ENCODE data around the gene MICAL3. TPM values are rescaled to one million over a fixed set of nuclear protein-coding genes. Genes with fewer than 3 reads are reported as not detected.
"Not testable (repeated sequence)": the region's sequence is repeated elsewhere in the genome, so short reads cannot be mapped to it uniquely, and the experiment has no call there.

MICAL3 gene
- total and polyA plus RNA-seq, 9 donors, result 17.5 to 106 (median 81.3) TPM

DNA sequence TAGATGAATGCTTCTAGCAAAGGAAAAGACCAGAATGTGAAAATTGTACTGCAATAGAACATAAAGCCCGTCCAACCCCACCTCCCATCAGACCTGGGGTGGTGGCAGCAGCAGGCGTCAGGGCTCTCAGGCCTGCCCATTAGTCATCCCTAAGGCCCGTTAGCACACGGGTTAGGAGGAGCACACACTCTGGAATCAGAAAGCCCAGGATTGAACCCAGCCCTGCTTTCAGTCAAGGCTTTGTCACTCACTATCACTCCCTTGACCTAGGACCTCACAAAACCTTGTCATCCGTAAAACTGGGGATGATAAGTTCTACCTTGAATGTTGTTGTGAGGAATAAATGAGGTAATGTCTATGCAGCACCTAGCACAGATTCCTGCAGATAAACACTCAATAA lies 26.9 kb downstream of the MICAL3 start:
- no peak overlapping the region for H3K27ac ChIP-seq
- no peaks in the 10 kb centered on the region for H3K27me3 ChIP-seq
- peaks cover 7% of the 10 kb centered on the region for H3K4me1 ChIP-seq (ENCODE audit: insufficient read depth)
- no peaks in the 10 kb centered on the region for H3K36me3 ChIP-seq
- intact Hi-C loops (cut with DNase I), result loop anchor here in 2 of 4 donors (5.0 to 10.0 kb wide), 2 partner anchors 75 to 77 kb away; partner anchors contain the start of gene PEX26 (in 1 of the 2)
- H3K9me3 ChIP-seq, result no peaks in the 10 kb centered on the region
- WGBS, 3 donors, result 78 to 88% (median 80%) methylated on average over 5 of the region's 5 CpGs
- H3K4me3 ChIP-seq, result no peak overlapping the region
- DNase-seq, result no peak
- no peak for TF ChIP-seq EP300 (IDR thresholded peaks at IDR 0.05)
- TF ChIP-seq, protein P1, sequence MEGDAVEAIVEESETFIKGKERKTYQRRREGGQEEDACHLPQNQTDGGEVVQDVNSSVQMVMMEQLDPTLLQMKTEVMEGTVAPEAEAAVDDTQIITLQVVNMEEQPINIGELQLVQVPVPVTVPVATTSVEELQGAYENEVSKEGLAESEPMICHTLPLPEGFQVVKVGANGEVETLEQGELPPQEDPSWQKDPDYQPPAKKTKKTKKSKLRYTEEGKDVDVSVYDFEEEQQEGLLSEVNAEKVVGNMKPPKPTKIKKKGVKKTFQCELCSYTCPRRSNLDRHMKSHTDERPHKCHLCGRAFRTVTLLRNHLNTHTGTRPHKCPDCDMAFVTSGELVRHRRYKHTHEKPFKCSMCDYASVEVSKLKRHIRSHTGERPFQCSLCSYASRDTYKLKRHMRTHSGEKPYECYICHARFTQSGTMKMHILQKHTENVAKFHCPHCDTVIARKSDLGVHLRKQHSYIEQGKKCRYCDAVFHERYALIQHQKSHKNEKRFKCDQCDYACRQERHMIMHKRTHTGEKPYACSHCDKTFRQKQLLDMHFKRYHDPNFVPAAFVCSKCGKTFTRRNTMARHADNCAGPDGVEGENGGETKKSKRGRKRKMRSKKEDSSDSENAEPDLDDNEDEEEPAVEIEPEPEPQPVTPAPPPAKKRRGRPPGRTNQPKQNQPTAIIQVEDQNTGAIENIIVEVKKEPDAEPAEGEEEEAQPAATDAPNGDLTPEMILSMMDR (IDR thresholded peaks at IDR 0.05), result no peak

DNA sequence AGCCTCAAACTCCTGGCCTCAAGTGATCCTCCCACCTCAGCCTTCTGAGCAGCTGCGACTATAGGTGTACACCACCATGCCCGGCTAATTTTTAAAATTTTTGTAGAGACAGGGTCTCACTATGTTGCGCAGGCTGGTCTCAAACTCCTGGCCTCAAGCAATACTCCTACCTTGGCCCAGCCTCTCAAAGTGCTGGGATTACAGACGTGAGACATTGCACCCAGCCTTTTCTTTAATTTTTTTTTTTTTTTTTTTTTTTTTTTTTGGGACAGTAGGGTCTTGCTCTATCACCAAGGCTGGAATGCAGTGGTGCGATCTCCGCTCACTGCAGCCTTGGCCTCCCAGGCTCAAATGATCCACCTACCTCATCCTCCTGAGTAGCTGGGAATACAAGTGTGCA lies 29.1 kb downstream of the MICAL3 start:
- not testable (repeated sequence) for DNase-seq; H3K36me3 ChIP-seq; H3K4me3 ChIP-seq; H3K9me3 ChIP-seq; H3K27ac ChIP-seq; H3K27me3 ChIP-seq; H3K4me1 ChIP-seq (ENCODE audit: insufficient read depth)
- intact Hi-C loops (cut with DNase I), result loop anchor here in 2 of 4 donors (5.0 to 10.0 kb wide), 2 partner anchors 73 to 80 kb away; partner anchors contain the start of gene PEX26 (in 1 of the 2)
- WGBS, 3 donors, result 92 to 95% (median 93%) methylated on average over 6 of the region's 6 CpGs

DNA sequence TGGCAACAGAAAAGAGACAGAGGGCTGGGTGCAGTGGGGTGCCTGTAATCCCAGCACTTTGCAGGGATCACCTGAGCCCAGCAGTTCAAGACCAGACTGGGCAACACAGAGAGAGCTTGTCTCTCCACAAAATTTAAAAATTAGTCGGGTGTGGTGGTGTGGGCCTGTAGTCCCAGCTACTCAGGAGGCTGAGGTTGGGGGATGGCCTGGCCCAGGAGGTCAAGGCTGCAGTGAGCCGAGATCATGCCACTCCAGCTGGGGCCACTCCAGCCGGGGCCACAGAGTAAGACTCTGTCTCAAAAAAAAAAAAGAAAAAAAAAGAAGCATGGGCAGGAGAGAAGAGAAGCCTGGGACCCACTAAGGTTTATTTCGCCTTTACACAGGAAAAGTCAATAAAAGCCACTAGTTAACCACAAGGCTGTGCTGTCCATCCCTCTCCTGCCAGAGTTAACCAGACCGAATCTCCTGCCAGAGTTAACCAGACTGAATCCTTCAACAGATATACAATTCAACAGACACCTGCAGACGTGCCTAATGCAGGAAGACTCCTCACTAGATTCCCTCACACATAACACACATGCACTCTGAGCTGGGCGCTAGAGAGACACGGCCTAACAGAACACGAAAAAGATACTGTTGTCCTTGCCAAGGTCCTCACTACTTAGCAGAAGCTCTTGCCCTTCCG lies 29.8 kb downstream of the MICAL3 start:
- no peaks in the 10 kb centered on the region for H3K27me3 ChIP-seq
- intact Hi-C loops (cut with DNase I), result loop anchor here in 2 of 4 donors (5.0 to 10.0 kb wide), 2 partner anchors 72 to 80 kb away; partner anchors contain the start of gene PEX26 (in 1 of the 2)
- TF ChIP-seq POLR2A (IDR thresholded peaks at IDR 0.05), result no peak
- no peak for TF ChIP-seq EP300 (IDR thresholded peaks at IDR 0.05)
- TF ChIP-seq, protein P1 (IDR thresholded peaks at IDR 0.05), result no peak
- H3K9me3 ChIP-seq, result no peaks in the 10 kb centered on the region
- H3K4me3 ChIP-seq, result no peak overlapping the region
- H3K27ac ChIP-seq, result no peak overlapping the region
- DNase-seq, result no peak
- H3K36me3 ChIP-seq, result no peaks in the 10 kb centered on the region
- peaks cover 5% of the 10 kb centered on the region for H3K4me1 ChIP-seq (ENCODE audit: insufficient read depth)
- 76 to 79% (median 78%) methylated on average over 9 to 10 of the region's 10 CpGs for WGBS, 3 donors

DNA sequence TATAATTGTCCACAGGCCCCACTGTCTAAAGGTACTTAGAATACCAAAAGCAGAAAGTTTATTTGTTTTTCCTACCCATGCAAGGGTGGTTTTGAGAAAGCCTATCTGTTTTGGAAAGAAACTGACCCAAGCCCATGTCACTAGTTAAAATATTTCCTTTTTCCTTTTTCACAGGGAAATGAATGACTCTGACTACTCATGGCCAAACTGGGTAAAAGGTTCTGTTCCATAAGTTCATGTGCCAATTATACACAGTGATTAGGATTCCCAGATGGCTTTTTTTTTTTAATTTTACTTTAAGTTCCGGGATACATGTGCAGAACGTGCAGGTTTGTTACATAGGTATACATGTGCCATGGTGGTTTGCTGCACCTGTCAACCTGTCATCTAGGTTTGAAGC lies 31.4 kb downstream of the MICAL3 start:
- not testable (repeated sequence) for H3K36me3 ChIP-seq; DNase-seq; H3K27me3 ChIP-seq; H3K4me3 ChIP-seq; H3K27ac ChIP-seq; H3K9me3 ChIP-seq; H3K4me1 ChIP-seq (ENCODE audit: insufficient read depth)
- intact Hi-C loops (cut with DNase I), result loop anchor here in 1 of 4 donors (10.0 kb wide), 1 partner anchor 82 kb away; the partner anchor contains the start of gene PEX26
- WGBS, 3 donors, result 76 to 84% (median 77%) methylated on average over 2 of the region's 2 CpGs

DNA sequence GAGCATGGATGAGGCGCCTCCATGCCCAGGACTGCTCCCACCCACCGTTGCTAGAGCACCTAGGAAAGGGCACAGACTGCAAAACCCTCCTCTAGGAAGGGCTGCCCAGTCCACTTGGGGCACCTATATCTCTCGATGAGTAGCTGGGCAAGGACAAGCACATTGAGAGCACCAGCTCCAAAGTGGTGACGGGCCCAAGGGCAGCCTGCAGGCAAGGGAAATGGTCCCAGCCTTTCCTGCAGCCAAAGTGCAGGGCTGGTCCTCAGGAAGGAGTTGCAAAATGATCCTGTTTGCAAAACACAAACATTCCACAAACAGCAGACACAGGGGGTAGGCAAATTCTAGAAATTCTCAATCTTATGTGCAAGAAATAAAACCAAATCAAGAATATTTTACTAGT lies 32.4 kb downstream of the MICAL3 start:
- not testable (repeated sequence) for DNase-seq; H3K36me3 ChIP-seq; H3K4me1 ChIP-seq (ENCODE audit: insufficient read depth); H3K9me3 ChIP-seq; H3K4me3 ChIP-seq; H3K27ac ChIP-seq; H3K27me3 ChIP-seq
- intact Hi-C loops (cut with DNase I), result loop anchor here in 1 of 4 donors (10.0 kb wide), 1 partner anchor 83 kb away; the partner anchor contains the start of gene PEX26
- 81 to 93% (median 89%) methylated on average over 4 of the region's 4 CpGs for WGBS, 3 donors

DNA sequence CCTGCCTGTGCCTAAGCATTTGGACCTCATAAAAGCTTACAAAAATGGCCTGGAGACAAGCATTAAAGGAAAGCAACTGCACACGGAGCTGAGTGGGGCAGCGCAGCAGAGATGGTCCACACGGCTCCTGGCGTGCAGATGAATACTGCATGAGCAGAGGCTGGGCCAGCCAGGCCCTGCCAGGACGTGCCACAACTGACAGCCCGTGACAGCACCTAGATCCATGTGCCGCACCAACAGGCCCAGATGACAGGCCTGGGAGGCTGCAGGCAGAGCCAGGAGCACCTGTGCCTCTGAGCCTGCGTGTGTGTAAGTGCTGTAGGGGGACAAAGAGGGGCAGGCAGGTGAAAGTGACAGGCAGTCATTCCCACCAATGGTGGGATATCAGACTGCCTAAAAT lies 33.4 kb downstream of the MICAL3 start:
- Histone ChIP-seq H3K36me3 (no peaks in the 10 kb centered on the region), H3K27me3 (no peaks in the 10 kb centered on the region), H3K9me3 (no peaks in the 10 kb centered on the region), H3K4me3 (no peak overlapping the region), H3K27ac (no peak overlapping the region), H3K4me1 (ENCODE audit: insufficient read depth) (peaks cover 4% of the 10 kb centered on the region)
- intact Hi-C loops (cut with DNase I), result loop anchor here in 1 of 4 donors (10.0 kb wide), 1 partner anchor 84 kb away; the partner anchor contains the start of gene PEX26
- no peak for DNase-seq
- TF ChIP-seq EP300 (IDR thresholded peaks at IDR 0.05) (no peak), POLR2A (IDR thresholded peaks at IDR 0.05) (no peak)
- TF ChIP-seq, protein P1 (IDR thresholded peaks at IDR 0.05), result no peak
- WGBS, 3 donors, result 76 to 93% (median 90%) methylated on average over 8 of the region's 8 CpGs
